C1 segment of cervical spinal cord (tissue), 14 donors: Measurements from ENCODE around the gene CNKSR3.
"Not testable (repeated sequence)": the region's sequence is repeated elsewhere in the genome, so short reads cannot be mapped to it uniquely, and the experiment has no call there.

Source experiments
- DNase-seq, 14 donors: peaks; one replicate each; lab custom pipeline; 2025; lab: John Stamatoyannopoulos, UW

Gene CNKSR3

GRCh38 chr6:154528310-154528915 is 17.9 kb upstream of the CNKSR3 start:
- DNase-seq: no peak

DNA sequence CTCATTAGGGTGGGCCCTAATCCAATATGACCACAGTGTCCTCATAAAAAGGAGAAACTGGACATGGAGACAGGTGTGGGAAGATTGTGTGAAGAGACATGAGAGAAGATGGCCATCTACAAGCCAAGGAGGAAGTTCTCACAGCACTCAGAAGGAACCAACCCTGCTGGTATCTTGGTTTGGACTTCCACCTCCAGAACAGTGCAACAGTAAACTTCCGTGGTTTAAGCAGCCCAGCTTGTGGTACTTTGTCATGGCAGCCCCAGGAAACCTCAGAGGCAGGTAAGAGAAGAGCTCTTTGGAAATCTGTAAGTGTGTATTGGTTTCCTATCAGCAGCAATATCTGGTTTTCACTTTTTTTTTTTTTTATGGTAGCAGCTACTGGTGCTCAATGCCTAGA is 16.5 kb upstream of the CNKSR3 start:
- no peak for DNase-seq

DNA sequence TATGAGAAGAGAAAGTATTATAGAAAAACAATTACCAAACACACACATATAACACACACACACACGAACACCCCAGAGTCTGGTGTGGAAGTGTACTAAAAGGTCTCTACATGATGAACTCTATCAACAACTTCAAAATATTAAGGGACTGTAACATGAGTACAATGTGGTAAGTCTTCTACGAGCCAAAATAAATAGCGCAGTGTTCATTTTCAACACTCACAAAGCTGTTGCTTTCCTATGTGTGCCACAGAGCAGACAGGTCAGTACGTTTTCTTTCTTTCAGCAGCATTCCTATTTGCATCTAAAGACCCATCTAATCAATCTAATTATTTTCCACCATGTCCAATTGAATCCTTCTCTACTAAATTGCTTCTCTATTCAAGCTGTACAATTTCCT is 12.1 kb upstream of the CNKSR3 start:
- DNase-seq: no peak

GRCh38 chr6:154521412-154521811 is 10.9 kb upstream of the CNKSR3 start:
- DNase-seq: no peak

DNA sequence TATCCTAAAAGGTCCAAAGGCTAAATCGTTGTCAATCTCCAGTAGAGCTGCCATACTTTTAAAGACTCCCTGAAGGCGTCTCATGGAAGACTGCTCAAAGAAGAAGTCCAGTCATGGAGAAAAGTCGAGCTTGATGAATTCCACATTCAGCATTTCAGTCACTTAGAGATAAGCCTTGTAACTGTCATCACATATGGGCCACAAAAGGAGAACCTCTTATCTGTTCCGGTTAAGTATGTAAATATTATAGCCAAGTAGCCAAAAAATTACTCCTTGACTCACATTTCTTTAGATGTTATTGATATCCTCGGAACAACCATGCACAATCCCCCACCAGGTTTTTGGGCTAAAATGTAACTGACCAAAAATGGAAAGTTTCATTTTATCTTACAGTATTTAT is 9.8 kb upstream of the CNKSR3 start:
- no peak for DNase-seq

- no peak for DNase-seq
Measured at GRCh38 chr6:154518396-154518795, 7.9 kb upstream of the CNKSR3 start.

- DNase-seq: no peak
Measured at GRCh38 chr6:154516276-154516675, 5.8 kb upstream of the CNKSR3 start.

- no peak for DNase-seq
Measured at GRCh38 chr6:154515826-154516225, 5.3 kb upstream of the CNKSR3 start.

DNA sequence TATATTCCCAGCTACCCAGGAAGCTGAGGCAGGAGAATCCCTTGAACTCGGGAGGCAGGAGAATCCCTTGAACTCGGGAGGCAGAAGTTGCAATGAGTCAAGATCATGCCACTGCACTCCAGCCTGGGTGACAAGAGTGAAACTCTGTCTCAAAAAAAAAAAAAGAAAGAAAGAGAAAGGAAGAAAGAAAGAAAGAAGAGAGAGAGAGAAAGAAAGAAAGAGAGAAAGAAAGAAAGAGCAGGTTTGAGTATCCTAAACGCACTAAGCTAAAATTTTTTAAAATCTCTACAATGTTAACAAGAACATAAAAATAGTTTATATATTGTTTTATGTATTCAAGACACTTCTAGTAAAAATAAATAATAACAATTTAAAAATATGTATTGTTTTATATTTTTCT is 4.6 kb upstream of the CNKSR3 start:
- not testable (repeated sequence) for DNase-seq

GRCh38 chr6:154514481-154514880 is 4.0 kb upstream of the CNKSR3 start:
- DNase-seq: no peak

DNA sequence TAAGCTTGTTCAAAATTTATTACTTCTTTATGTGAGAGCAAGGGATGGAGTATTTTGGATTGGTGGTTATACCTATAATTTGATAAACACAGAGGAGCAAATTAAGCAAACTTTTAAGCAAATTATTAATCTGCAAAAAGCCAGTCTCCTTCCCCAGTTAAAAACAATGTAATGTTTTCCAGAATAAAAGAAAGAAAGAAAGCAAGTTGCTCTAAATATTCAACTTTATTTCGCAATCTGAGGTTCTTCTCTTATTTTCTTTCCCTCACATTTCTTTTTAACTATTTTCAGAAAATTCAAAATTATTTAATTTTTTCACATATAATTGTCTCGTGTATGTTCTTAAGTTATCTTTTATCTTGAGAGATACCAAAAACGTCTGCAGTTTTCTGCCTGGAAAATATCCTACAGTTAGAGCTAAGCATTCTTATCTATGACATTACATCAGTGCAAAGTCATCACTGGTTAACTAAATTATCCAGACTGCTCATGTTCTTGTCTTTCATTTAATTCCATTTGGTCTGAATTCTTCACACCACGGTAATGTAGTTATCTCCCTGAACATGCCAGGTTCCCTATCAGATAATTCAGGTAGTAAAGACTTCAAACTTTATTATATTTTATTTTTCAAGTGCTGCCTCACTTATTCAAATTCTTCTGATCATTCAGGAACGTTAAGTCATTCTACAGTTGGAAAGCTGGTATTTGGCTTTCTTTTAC is 3.3 kb upstream of the CNKSR3 start:
- no peak for DNase-seq

GRCh38 chr6:154512201-154512600 is 1.7 kb upstream of the CNKSR3 start:
- no peak for DNase-seq

DNA sequence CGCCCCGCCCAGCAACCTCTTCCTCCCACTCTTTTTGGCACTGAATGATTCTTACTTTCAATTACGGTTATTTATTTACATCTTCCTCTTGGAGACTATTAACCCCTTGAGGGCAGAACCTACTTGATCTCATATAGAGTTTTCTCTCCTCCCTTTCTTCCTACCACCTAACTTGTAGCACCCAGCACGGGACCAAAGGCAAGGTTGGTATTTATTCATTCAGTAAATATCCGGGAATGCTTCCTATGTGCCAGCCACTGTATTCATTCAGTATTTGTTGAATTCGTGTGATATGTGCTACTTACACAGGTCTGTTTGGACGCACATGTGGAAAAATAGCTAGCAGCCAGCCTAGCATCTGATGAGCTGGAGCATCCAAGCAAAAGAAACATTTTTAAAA is 1.3 kb upstream of the CNKSR3 start:
- DNase-seq: no peak

DNA sequence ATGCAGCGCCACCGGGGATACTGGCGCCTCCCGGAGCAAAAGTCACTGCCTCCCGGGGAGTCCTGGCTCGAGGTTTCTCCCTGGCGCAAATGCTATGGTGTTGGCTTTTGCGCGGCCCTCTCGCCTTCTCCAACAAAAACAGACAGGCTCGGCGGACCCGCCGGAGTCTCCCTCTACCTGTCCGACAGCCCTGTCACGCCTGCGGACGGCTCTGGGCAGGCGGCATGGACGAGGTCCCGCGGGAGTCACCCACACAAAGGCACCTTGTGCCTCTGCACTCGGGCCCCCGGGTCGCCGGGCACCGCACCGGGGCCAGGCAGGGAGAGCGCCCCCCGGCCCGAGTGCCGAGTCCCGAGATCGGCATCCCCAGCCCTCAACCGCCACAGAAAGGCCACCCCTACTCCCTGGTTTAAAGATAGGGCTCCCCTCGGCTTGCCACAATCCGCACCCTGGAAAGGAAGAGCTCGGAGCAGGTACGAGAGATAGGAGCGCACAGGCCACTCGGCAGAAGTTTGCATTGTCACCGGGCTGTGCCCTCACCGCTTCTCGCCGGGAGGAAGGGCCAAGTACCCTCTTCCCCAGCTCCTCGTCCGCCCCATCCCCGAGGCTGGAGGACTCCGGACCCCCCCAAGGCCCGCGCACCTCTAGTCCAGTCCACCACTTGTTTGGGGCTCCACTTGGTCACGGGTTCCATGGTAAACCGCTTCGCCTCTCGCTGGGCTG is 903 bp downstream of the CNKSR3 start:
- DNase-seq: peak in 7 of 14 donors; percentile 39 to 75 (median 58)

DNA sequence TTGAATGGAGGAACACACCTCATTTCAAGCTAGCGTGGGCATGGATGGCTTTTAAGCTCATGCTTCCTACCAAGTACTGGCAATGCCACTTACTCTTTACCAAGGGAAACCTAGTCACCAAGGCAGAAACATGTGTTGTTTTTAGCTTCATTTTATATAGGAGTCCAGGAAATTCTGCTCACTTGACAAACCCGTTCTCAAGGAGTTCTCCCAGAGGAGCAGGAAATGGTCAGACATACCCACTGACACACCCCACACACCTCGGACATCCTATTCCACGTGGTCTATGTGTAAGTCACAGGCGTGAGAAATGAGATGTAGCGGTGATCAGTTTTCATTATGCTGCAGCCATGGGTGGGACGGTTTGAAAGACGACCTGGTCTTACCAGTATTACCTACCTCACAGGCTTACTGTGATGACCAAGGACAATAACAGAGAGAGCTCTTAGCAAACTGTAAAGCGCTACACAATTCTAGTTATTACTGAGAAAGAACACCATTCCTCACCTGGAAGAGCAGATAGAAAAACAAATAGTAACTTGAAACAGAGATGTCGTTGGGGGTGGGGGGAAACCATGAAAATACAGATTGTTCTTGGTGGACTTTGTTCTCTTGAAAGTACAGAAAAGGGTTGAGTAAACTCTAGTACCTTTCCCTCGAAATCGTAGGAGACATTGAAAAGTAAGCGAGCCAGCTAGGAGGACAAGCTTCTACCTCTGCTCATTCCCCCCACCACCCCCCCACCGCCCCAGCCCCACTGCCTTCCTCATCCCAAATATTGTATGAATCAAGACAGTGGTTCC is 1.7 kb downstream of the CNKSR3 start:
- DNase-seq: no peak

- DNase-seq: no peak
Measured at GRCh38 chr6:154506991-154507898, 3.2 kb downstream of the CNKSR3 start.

- no peak for DNase-seq
Measured at GRCh38 chr6:154506582-154506981, 3.9 kb downstream of the CNKSR3 start.

- DNase-seq: no peak
Measured at GRCh38 chr6:154506108-154506507, 4.4 kb downstream of the CNKSR3 start.

- DNase-seq: no peak
Measured at GRCh38 chr6:154504865-154505449, 5.5 kb downstream of the CNKSR3 start.

- no peak for DNase-seq
Measured at GRCh38 chr6:154504102-154504501, 6.4 kb downstream of the CNKSR3 start.

DNA sequence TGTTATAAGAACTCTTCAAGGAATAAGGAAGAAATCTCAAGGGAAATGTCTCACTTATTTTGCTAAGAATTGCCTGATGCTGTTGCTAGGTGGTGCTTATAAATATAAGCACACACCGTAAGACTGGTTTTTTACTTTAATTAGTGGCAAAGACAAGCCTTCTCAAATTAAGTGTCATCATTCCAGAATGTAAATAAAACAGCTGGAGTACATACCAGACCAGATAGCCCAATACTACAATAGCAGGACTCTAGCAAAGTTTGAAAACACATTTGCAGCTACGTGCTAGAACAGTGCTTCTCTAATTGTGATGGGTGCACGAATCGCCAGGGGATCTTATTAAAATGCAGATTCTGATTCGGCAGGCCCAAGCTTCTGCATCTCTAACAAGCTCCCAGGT is 6.8 kb downstream of the CNKSR3 start:
- no peak for DNase-seq
